Loucy (cell line): Measurements from ENCODE around the gene PPIE.

Source experiments
- H2AFZ ChIP-seq: fragments of 200-600 bp; sonication (generic); 2 replicates; pipeline ENCODE4 v1.6.0; 2016; ENCODE audit warnings: antibody characterized with exemption, mild to moderate bottlenecking, low read length, moderate library complexity
- H3F3A ChIP-seq: fragments of 200-600 bp; 2 replicates; pipeline ENCODE4 v1.6.0; 2016; ENCODE audit warnings: antibody characterized with exemption, low read depth, mild to moderate bottlenecking
- H3K27me3 ChIP-seq: fragments of 200-600 bp; sonication (generic); 2 replicates; pipeline ENCODE4 v1.6.1; 2014; ENCODE audit warnings: low read length, mild to moderate bottlenecking; ENCODE audit not compliant: insufficient read depth, poor library complexity, severe bottlenecking
- H3K36me3 ChIP-seq: fragments of 200-600 bp; sonication (generic); 2 replicates; pipeline ENCODE4 v1.6.1; 2016; ENCODE audit warnings: low read length; ENCODE audit not compliant: insufficient read depth
- H3K4me1 ChIP-seq: fragments of 200-600 bp; sonication (generic); 2 replicates; pipeline ENCODE4 v1.5.1; 2014; ENCODE audit warnings: low read length, mild to moderate bottlenecking; ENCODE audit not compliant: insufficient read depth, poor library complexity, severe bottlenecking
- H3K4me2 ChIP-seq: fragments of 200-600 bp; sonication (generic); 2 replicates; pipeline ENCODE4 v1.6.0; 2014; ENCODE audit warnings: antibody characterized with exemption, low read length, low read depth, mild to moderate bottlenecking; ENCODE audit not compliant: poor library complexity, severe bottlenecking
- H3K4me3 ChIP-seq: fragments of 200-600 bp; sonication (generic); 2 replicates; pipeline ENCODE4 v1.5.1; 2014; ENCODE audit warnings: low read length, mild to moderate bottlenecking, mixed read lengths; ENCODE audit not compliant: poor library complexity, severe bottlenecking
- H3K79me2 ChIP-seq: fragments of 200-600 bp; sonication (generic); 2 replicates; pipeline ENCODE4 v1.6.1; 2014; ENCODE audit warnings: low read length; ENCODE audit not compliant: insufficient read depth
- H3K9ac ChIP-seq: fragments of 200-600 bp; sonication (generic); 2 replicates; pipeline ENCODE4 v1.6.0; 2014; ENCODE audit warnings: mild to moderate bottlenecking, low read depth, low read length, moderate library complexity; ENCODE audit not compliant: poor library complexity, severe bottlenecking
- H3K9me2 ChIP-seq: fragments of 200-600 bp; sonication (generic); replicated peaks from 2 replicates; pipeline ENCODE4 v1.6.1; 2016; ENCODE audit warnings: low read depth, low read length, mixed read lengths
- H3K9me3 ChIP-seq: fragments of 200-600 bp; sonication (generic); 2 replicates; pipeline ENCODE4 v1.6.1; 2014; ENCODE audit warnings: mild to moderate bottlenecking, antibody characterized with exemption, low read length, low read depth; ENCODE audit not compliant: insufficient read depth
- H4K20me1 ChIP-seq: fragments of 200-600 bp; sonication (generic); 2 replicates; pipeline ENCODE4 v1.6.0; 2014; ENCODE audit warnings: antibody characterized with exemption, low read length, mild to moderate bottlenecking; ENCODE audit not compliant: insufficient read depth, poor library complexity, severe bottlenecking
- EZH2phosphoT487 ChIP-seq: fragments of 200-600 bp; IDR thresholded peaks from 2 replicates; pipeline ENCODE4 v1.6.1; 2018; ENCODE audit warnings: antibody characterized with exemption, mild to moderate bottlenecking, moderate library complexity, borderline replicate concordance
- TF ChIP-seq, protein P1 (sequence below): fragments of 200-600 bp; sonication (generic); conservative IDR thresholded peaks from 2 replicates; pipeline ENCODE4 v1.5.1; 2014; ENCODE audit warnings: mild to moderate bottlenecking, antibody characterized with exemption, low read length

The PPIE gene

DNA sequence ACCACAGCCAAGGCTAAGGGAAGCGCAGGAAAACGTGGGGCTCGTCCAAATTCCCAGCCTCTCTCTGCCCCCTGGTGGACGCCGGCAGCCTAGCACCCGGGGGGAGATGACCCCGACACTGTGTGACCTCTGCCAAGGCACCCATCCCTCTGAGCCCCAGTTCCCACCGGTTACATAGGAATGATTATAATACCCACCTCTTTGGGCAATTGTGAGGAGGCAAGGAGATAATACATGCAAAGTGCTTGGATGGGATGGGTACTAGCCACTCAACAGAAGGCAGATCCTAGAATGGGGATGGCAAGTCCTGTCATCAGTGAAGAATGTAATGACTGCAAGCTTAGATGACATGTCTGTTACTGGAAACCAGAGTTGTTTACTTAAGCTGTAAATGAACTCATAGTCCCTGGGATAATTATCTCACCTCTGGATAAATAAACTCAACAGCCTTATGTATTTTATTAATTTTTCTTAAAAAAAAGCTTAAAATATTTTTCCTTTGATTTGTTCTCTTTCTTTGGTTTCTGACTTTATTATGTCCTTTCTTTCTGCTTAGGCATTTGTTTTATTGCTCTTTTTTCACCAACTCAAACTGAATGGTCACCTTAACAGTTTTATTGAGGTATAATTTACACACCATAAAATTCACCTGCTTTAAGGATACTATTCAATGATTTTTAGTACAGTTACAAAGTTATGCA is 61.2 kb downstream of the PPIE start:
- no peaks in the 10 kb centered on the region for H3K4me1 ChIP-seq
- H3K9me2 ChIP-seq = no peaks in the 10 kb centered on the region
- no peak overlapping the region for H3K9ac ChIP-seq
- H3K4me2 ChIP-seq = no peak overlapping the region
- no peak overlapping the region for H3K4me3 ChIP-seq
- H3K79me2 ChIP-seq = no peaks in the 10 kb centered on the region
- no peaks in the 10 kb centered on the region for H4K20me1 ChIP-seq
- H3K36me3 ChIP-seq = no peaks in the 10 kb centered on the region
- H3K27me3 ChIP-seq = no peaks in the 10 kb centered on the region
- no peaks in the 10 kb centered on the region for H3F3A ChIP-seq
- H2AFZ ChIP-seq = no peak overlapping the region
- TF ChIP-seq, protein P1, sequence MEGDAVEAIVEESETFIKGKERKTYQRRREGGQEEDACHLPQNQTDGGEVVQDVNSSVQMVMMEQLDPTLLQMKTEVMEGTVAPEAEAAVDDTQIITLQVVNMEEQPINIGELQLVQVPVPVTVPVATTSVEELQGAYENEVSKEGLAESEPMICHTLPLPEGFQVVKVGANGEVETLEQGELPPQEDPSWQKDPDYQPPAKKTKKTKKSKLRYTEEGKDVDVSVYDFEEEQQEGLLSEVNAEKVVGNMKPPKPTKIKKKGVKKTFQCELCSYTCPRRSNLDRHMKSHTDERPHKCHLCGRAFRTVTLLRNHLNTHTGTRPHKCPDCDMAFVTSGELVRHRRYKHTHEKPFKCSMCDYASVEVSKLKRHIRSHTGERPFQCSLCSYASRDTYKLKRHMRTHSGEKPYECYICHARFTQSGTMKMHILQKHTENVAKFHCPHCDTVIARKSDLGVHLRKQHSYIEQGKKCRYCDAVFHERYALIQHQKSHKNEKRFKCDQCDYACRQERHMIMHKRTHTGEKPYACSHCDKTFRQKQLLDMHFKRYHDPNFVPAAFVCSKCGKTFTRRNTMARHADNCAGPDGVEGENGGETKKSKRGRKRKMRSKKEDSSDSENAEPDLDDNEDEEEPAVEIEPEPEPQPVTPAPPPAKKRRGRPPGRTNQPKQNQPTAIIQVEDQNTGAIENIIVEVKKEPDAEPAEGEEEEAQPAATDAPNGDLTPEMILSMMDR = peak; percentile 75
- no peak for TF ChIP-seq EZH2phosphoT487
- H3K9me3 ChIP-seq = no peaks in the 10 kb centered on the region

DNA sequence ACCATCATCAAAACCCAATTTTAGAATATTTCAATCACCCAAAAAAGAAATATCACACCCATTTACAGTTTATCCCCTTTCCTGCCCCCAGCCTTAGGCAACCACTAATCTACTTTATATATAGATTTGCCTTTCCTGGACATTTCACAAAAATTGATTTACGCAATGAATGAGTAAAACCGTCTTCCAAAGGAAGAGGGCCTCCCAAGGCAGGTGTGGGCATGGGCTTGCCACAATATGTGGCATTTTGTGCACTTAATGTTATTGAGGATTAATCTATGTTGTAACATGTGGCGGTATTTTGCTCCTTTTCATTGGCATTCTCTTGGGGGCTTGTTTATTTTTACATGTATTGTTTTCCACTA is 61.8 kb downstream of the PPIE start:
- Histone ChIP-seq H3K4me1 (no peaks in the 10 kb centered on the region), H4K20me1 (no peaks in the 10 kb centered on the region), H3K9me2 (no peaks in the 10 kb centered on the region), H3K36me3 (no peaks in the 10 kb centered on the region), H3F3A (no peaks in the 10 kb centered on the region), H3K9me3 (no peaks in the 10 kb centered on the region), H3K79me2 (no peaks in the 10 kb centered on the region), H3K9ac (no peak overlapping the region), H2AFZ (no peak overlapping the region), H3K4me3 (no peak overlapping the region), H3K27me3 (no peaks in the 10 kb centered on the region), H3K4me2 (no peak overlapping the region)
- no peak for TF ChIP-seq EZH2phosphoT487
- TF ChIP-seq, protein P1 = no peak

DNA sequence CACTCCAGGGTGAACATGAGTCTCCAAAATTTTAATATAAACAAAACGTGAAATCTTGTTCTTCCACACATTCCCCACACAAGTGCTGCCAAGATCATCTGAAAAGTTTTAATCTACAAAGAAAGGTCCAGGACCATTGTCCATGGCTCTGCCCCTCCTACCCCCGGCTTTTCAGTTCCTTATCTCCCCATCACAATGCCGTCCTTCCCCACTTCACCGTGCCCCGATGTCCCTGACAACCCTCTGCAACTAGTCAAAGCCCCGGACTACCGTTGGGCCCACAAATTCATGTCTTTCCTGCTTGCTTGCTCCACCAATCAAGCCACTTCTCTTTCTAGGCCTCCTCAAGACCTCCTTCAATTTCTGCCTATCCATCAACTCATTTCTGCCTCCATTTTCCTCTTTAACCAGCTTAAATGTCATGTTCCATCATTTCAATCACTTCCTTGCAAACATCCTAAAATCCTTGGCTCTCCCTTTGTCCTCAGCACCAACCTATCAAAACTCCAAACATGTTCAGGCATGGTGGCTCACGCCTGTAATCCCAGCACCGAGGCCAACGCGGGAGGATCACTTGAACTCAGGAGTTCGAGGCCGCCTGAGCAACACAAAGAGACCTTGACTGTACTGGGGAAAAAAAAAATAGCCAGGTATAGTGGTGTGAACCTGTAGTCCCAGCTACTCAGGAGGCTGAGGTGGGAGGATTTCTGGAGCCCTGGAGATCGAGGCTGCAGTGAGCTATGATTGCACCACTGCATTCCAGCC is 64.0 kb downstream of the PPIE start:
- no peak overlapping the region for H3K9ac ChIP-seq
- no peak overlapping the region for H2AFZ ChIP-seq
- H3K9me2 ChIP-seq = no peaks in the 10 kb centered on the region
- H3K27me3 ChIP-seq = no peaks in the 10 kb centered on the region
- no peaks in the 10 kb centered on the region for H3K9me3 ChIP-seq
- H4K20me1 ChIP-seq = no peaks in the 10 kb centered on the region
- no peak overlapping the region for H3K4me3 ChIP-seq
- H3K79me2 ChIP-seq = no peaks in the 10 kb centered on the region
- no peak overlapping the region for H3K4me2 ChIP-seq
- H3F3A ChIP-seq = no peaks in the 10 kb centered on the region
- TF ChIP-seq, protein P1 = no peak
- no peak for TF ChIP-seq EZH2phosphoT487
- no peaks in the 10 kb centered on the region for H3K4me1 ChIP-seq
- H3K36me3 ChIP-seq = no peaks in the 10 kb centered on the region
